ENCODE data around the gene SLC6A5.
"Not testable (repeated sequence)": the region's sequence is repeated elsewhere in the genome, so short reads cannot be mapped to it uniquely, and the experiment has no call there.

The SLC6A5 gene

GRCh38 chr11:20599221-20600019 is at the start of gene SLC6A5:
SLC6A5 (plus strand) TSS chr11:20599608; CDS start chr11:20599673, 65 bp downstream.
- DNase-seq (ENCODE audit: low spot score): no peak

GRCh38 chr11:20551096-20551495 is 48.3 kb upstream of the SLC6A5 start:
- no peak for DNase-seq (ENCODE audit: low spot score)

GRCh38 chr11:20555783-20556182 is 43.6 kb upstream of the SLC6A5 start:
- no peak for DNase-seq (ENCODE audit: low spot score)

- DNase-seq (ENCODE audit: low spot score): not testable (repeated sequence)
Measured at GRCh38 chr11:20556396-20556795, 43.0 kb upstream of the SLC6A5 start.

- DNase-seq (ENCODE audit: low spot score): no peak
Measured at GRCh38 chr11:20558741-20559140, 40.7 kb upstream of the SLC6A5 start.

GRCh38 chr11:20559523-20560300 is 39.7 kb upstream of the SLC6A5 start:
- no peak for DNase-seq (ENCODE audit: low spot score)

GRCh38 chr11:20561915-20562314 is 37.5 kb upstream of the SLC6A5 start:
- no peak for DNase-seq (ENCODE audit: low spot score)

- no peak for DNase-seq (ENCODE audit: low spot score)
Measured at GRCh38 chr11:20563866-20564265, 35.5 kb upstream of the SLC6A5 start.

- DNase-seq (ENCODE audit: low spot score): no peak
Measured at GRCh38 chr11:20564846-20565635, 34.4 kb upstream of the SLC6A5 start.

- not testable (repeated sequence) for DNase-seq (ENCODE audit: low spot score)
Measured at GRCh38 chr11:20566115-20566514, 33.3 kb upstream of the SLC6A5 start.

GRCh38 chr11:20566591-20567434 is 32.6 kb upstream of the SLC6A5 start:
- DNase-seq (ENCODE audit: low spot score): no peak

GRCh38 chr11:20579725-20580124 is 19.7 kb upstream of the SLC6A5 start:
- DNase-seq (ENCODE audit: low spot score): not testable (repeated sequence)

- DNase-seq (ENCODE audit: low spot score): no peak
Measured at GRCh38 chr11:20583201-20583600, 16.2 kb upstream of the SLC6A5 start.

GRCh38 chr11:20584093-20584774 is 15.2 kb upstream of the SLC6A5 start:
- no peak for DNase-seq (ENCODE audit: low spot score)

- no peak for DNase-seq (ENCODE audit: low spot score)
Measured at GRCh38 chr11:20589796-20590195, 9.6 kb upstream of the SLC6A5 start.

GRCh38 chr11:20590381-20590780 is 9.0 kb upstream of the SLC6A5 start:
- DNase-seq (ENCODE audit: low spot score): no peak

GRCh38 chr11:20592741-20593140 is 6.7 kb upstream of the SLC6A5 start:
- no peak for DNase-seq (ENCODE audit: low spot score)

- no peak for DNase-seq (ENCODE audit: low spot score)
Measured at GRCh38 chr11:20594274-20595061, 4.9 kb upstream of the SLC6A5 start.

GRCh38 chr11:20595101-20595500 is 4.3 kb upstream of the SLC6A5 start:
- no peak for DNase-seq (ENCODE audit: low spot score)
